NCI-H748 (cell line): ENCODE measurements around the gene PRCD.

Experiments used
- DNase-seq: peaks from one replicate; lab custom pipeline; 2025; ENCODE audit not compliant: unreplicated experiment; lab: John Stamatoyannopoulos, UW

PRCD gene

DNA sequence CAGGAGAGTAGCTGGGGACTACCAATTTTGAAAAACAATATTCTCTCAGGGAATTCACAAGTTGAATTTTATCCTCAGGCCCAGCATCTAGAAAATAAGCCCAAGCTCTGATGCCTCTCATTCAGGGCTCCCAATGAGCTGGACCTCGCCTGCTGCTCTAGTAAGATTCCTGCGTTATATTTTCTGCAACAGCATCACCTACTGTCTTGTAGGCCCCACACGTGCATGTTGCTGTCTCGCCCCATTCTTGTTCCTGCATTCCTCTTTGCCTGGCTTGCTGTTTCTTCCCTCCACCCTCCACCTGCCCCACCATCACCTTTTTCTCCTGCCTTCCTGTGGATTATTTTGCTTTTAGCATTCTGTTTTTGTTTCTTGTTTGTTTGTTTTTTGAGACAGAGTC, 54.1 kb downstream of the PRCD start:
- DNase-seq = no peak

DNA sequence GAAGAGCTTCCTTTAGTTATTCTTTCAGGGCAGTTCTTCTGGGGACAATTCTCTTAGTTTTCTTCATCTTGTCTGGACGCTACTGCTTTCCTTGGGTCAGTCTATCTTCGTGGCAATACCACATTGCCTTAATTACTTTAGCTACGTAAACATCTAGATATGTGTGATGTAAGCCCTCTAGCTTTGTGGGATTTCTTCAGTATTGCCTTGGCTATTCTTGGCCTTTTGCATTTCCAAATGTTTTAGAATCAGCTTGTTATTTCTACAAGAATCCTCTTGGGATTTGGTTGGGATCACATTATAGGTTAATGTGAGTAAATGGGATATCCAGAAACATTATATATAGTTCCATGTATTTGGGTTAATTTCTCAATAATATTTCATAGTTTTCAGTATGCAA, 54.8 kb downstream of the PRCD start:
- no peak for DNase-seq
